Osteoblast (primary cell): Measurements from ENCODE around the gene GNB4. TPM values are rescaled to one million over a fixed set of nuclear protein-coding genes. Genes with fewer than 3 reads are reported as not detected.
A peak's percentile ranks its signal among the peaks of the same experiment; 100 is the strongest.

Experiments
- DNase-seq: peaks from one replicate; pipeline ENCODE4 v3.0.0; 2011; ENCODE audit warnings: low spot score, mixed read lengths; ENCODE audit not compliant: insufficient read length; ENCODE audit errors: missing footprints
- H2AFZ ChIP-seq: 2 replicates; pipeline ENCODE4 v1.6.0; 2011; ENCODE audit warnings: mild to moderate bottlenecking, low read length
- H3K27ac ChIP-seq: 2 replicates; pipeline ENCODE4 v1.5.1; 2011; ENCODE audit warnings: mild to moderate bottlenecking, low read depth, low read length, moderate library complexity
- H3K27me3 ChIP-seq: 2 replicates; pipeline ENCODE4 v1.6.0; 2012; ENCODE audit warnings: mild to moderate bottlenecking, control low read depth, inconsistent platforms, low read length, moderate library complexity; ENCODE audit not compliant: insufficient read depth
- H3K36me3 ChIP-seq: 2 replicates; pipeline ENCODE4 v1.5.1; 2011; ENCODE audit warnings: mild to moderate bottlenecking, low read length, control low read depth, moderate library complexity; ENCODE audit not compliant: insufficient read depth
- H3K4me1 ChIP-seq: 2 replicates; pipeline ENCODE4 v1.5.1; 2011; ENCODE audit warnings: mild to moderate bottlenecking, low read length, control low read depth, moderate library complexity; ENCODE audit not compliant: insufficient read depth
- H3K4me2 ChIP-seq: 2 replicates; pipeline ENCODE4 v1.6.0; 2011; ENCODE audit warnings: mild to moderate bottlenecking, low read length; ENCODE audit not compliant: insufficient read depth
- H3K4me3 ChIP-seq: fragments of 200-600 bp; sonication (generic); 3 replicates; pipeline ENCODE4 v1.5.1; 2012; ENCODE audit warnings: mild to moderate bottlenecking, low read length, inconsistent platforms; ENCODE audit not compliant: insufficient read depth
- H3K79me2 ChIP-seq: 2 replicates; pipeline ENCODE4 v1.6.0; 2012; ENCODE audit warnings: mild to moderate bottlenecking, low read length, control low read depth, inconsistent platforms; ENCODE audit not compliant: insufficient read depth
- H3K9me3 ChIP-seq: 2 replicates; pipeline ENCODE4 v1.5.1; 2011; ENCODE audit warnings: low read depth, low read length, control low read depth
- H4K20me1 ChIP-seq: 2 replicates; pipeline ENCODE4 v1.6.0; 2012; ENCODE audit warnings: mild to moderate bottlenecking, low read length, control low read depth; ENCODE audit not compliant: insufficient read depth
- total RNA-seq: library from RNA; depleted of rRNA; stranded (reverse); fragments of >200 nt; gene quantifications from 2 replicates; pipeline ENCODE4 v1.2.3, GENCODE V29; 2012
- TF ChIP-seq, protein P1 (sequence below): IDR thresholded peaks from 2 replicates; pipeline ENCODE4 v1.5.1; 2011; ENCODE audit warnings: mild to moderate bottlenecking, low read depth, low read length, moderate library complexity; ENCODE audit errors: extremely low read depth

GNB4 gene
- total RNA-seq, 1 donor, result 92.3 TPM

DNA sequence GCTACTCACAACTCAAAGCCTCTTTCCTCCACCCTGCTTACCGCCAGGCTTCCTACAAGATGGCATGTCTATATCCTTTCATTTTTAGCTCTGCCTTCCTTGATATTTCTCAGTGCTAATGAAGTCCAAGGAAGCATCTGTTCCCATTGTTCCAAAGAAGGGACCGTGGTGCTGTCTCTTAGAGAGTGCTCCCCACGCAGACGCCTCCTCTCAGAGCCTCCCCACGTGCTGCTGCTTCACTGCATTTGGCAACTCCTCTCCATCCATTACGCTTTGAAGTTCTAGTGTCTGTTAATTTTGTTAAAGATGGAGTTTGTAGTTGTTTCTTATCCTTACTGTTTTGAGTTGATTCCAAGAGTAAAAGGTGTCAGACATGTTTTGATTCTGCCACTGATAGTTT is 26.2 kb downstream of the GNB4 start:
- DNase-seq, result peak; percentile 21
- H3K4me3 ChIP-seq, result no peak overlapping the region
- peaks cover 51% of the 10 kb centered on the region for H3K79me2 ChIP-seq
- no peak overlapping the region for H3K4me2 ChIP-seq
- no peaks in the 10 kb centered on the region for H3K9me3 ChIP-seq
- no peaks in the 10 kb centered on the region for H3K27me3 ChIP-seq
- no peak overlapping the region for H3K27ac ChIP-seq
- H3K36me3 ChIP-seq, result peaks cover 12% of the 10 kb centered on the region
- no peak overlapping the region for H2AFZ ChIP-seq
- H4K20me1 ChIP-seq, result no peaks in the 10 kb centered on the region
- TF ChIP-seq, protein P1, sequence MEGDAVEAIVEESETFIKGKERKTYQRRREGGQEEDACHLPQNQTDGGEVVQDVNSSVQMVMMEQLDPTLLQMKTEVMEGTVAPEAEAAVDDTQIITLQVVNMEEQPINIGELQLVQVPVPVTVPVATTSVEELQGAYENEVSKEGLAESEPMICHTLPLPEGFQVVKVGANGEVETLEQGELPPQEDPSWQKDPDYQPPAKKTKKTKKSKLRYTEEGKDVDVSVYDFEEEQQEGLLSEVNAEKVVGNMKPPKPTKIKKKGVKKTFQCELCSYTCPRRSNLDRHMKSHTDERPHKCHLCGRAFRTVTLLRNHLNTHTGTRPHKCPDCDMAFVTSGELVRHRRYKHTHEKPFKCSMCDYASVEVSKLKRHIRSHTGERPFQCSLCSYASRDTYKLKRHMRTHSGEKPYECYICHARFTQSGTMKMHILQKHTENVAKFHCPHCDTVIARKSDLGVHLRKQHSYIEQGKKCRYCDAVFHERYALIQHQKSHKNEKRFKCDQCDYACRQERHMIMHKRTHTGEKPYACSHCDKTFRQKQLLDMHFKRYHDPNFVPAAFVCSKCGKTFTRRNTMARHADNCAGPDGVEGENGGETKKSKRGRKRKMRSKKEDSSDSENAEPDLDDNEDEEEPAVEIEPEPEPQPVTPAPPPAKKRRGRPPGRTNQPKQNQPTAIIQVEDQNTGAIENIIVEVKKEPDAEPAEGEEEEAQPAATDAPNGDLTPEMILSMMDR, result no peak
- H3K4me1 ChIP-seq, result no peaks in the 10 kb centered on the region

DNA sequence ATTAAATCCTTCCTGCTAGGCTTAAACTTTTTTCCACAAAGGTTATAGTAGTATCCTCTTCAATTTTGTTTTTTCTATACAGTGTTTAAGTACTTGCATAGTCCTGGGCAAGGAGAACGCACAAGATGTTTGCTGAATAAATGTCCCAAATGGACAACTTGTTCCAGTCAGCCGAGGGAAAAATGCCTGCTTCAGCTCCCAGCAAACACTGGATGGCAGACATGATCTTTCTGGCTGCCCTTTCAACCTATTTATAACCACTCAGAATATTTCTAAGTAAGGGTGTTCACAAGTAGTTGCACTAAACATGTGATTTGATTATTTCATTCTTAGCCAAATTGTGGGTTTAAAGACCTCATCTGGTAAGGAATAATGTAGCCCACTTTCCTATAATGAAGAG is 29.8 kb downstream of the GNB4 start:
- Histone ChIP-seq H3K79me2 (peaks cover 17% of the 10 kb centered on the region), H3K36me3 (peaks cover 24% of the 10 kb centered on the region), H3K4me2 (no peak overlapping the region), H3K9me3 (no peaks in the 10 kb centered on the region), H2AFZ (no peak overlapping the region), H4K20me1 (no peaks in the 10 kb centered on the region), H3K4me1 (peaks cover 12% of the 10 kb centered on the region), H3K27me3 (no peaks in the 10 kb centered on the region), H3K27ac (peak overlapping the region; percentile 15), H3K4me3 (no peak overlapping the region)
- TF ChIP-seq, protein P1, result peak; percentile 64
- DNase-seq, result peak; percentile 34

DNA sequence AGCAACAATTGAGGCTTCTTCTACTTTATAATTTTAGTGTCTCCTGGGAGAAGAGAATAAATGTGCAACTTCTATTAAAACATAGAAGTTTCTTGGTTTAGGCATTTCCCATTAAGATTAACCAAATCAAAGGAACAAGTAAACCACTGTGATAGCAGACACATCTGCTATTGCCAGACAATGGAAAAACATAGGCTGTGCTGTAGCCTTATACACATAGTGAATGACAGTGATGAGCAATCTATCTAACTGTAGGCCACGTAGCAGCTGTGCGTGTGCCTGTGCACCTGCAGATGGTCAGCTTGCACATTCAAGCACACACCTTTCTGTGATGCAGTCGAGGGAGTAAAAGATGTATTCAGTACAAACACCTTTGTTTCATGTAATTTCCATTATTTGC is 32.7 kb downstream of the GNB4 start:
- Histone ChIP-seq H4K20me1 (no peaks in the 10 kb centered on the region), H3K4me1 (peaks cover 22% of the 10 kb centered on the region)

DNA sequence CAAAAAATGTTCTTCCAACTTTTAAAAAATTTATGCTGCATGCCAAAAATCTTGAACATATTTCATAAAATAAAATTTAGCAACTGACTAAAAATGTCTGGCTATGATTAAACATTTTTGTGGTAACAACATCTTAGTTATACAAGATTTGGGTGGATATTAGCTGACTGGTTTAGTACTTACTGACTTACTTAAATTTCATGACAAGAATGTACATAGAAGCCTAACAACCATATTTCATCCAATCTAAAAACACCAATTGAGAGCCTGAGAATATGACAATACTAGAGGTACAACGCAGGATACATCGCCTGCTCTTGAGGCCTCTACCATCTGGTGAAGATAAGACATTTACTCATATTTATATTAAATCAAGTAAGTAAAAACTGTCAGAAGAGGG is 34.6 kb downstream of the GNB4 start:
- Histone ChIP-seq H3K4me2 (peak overlapping the region; percentile 51), H3K27ac (peak overlapping the region; percentile 90), H2AFZ (no peak overlapping the region), H3K9me3 (no peaks in the 10 kb centered on the region), H4K20me1 (no peaks in the 10 kb centered on the region), H3K4me3 (no peak overlapping the region), H3K36me3 (peaks cover 23% of the 10 kb centered on the region), H3K27me3 (no peaks in the 10 kb centered on the region), H3K79me2 (peaks cover 2% of the 10 kb centered on the region), H3K4me1 (peaks cover 22% of the 10 kb centered on the region)
- DNase-seq, result peak; percentile 80
- TF ChIP-seq, protein P1, result no peak

More for the DNA sequence above, 32.7 kb downstream of the GNB4 start:
- Histone ChIP-seq H2AFZ (no peak overlapping the region), H3K27ac (no peak overlapping the region), H3K4me2 (no peak overlapping the region), H3K27me3 (no peaks in the 10 kb centered on the region), H3K4me3 (no peak overlapping the region), H3K79me2 (peaks cover 4% of the 10 kb centered on the region), H3K9me3 (no peaks in the 10 kb centered on the region), H3K36me3 (peaks cover 20% of the 10 kb centered on the region)
- TF ChIP-seq, protein P1, result no peak
- DNase-seq, result no peak
